Skeletal muscle tissue (tissue), 4 donors: ENCODE measurements around the gene ZNF277. TPM values are rescaled to one million over a fixed set of nuclear protein-coding genes. Genes with fewer than 3 reads are reported as not detected.
"Not testable (repeated sequence)": the region's sequence is repeated elsewhere in the genome, so short reads cannot be mapped to it uniquely, and the experiment has no call there.

ENCODE experiments used
- H3K27ac ChIP-seq: one replicate; pipeline ENCODE4 v1.7.0; 2013; ENCODE audit warnings: mild to moderate bottlenecking, low read depth, low read length, inconsistent platforms
- H3K27me3 ChIP-seq, 3 donors: one replicate each; pipeline ENCODE4 v1.7.0; 2013; ENCODE audit warnings: low read length in 3 of 3; ENCODE audit not compliant: control insufficient read depth in 3 of 3, insufficient read depth in 3 of 3
- H3K36me3 ChIP-seq, 3 donors: one replicate each; pipeline ENCODE4 v1.7.0; 2013; ENCODE audit warnings: low read length in 3 of 3; ENCODE audit not compliant: control insufficient read depth in 3 of 3, insufficient read depth in 3 of 3
- H3K4me1 ChIP-seq, 3 donors: one replicate each; pipeline ENCODE4 v1.7.0; 2013; ENCODE audit warnings: low read length in 3 of 3, mild to moderate bottlenecking in 3 of 3; ENCODE audit not compliant: control insufficient read depth in 3 of 3, insufficient read depth in 3 of 3
- H3K4me3 ChIP-seq, 3 donors: one replicate each; pipeline ENCODE4 v1.7.0; 2013; ENCODE audit warnings: low read length in 3 of 3
- H3K9ac ChIP-seq, 3 donors: one replicate each; pipeline ENCODE4 v1.7.0; 2013; ENCODE audit warnings: low read length in 3 of 3, mild to moderate bottlenecking in 3 of 3, moderate library complexity in 2 of 3, low read depth in 1 of 3
- H3K9me3 ChIP-seq, 3 donors: one replicate each; pipeline ENCODE4 v1.7.0; 2013; ENCODE audit warnings: low read length in 3 of 3; ENCODE audit not compliant: control insufficient read depth in 3 of 3
- total RNA-seq: library from RNA; depleted of rRNA; stranded (reverse); fragments of >200 nt; gene quantifications from one replicate; pipeline ENCODE4 v1.2.3, GENCODE V29; 2014
- donor health status: Osteomylitis.

Gene ZNF277
- total RNA-seq, 1 donor from 2014 or later, result 17.7 TPM

GRCh38 chr7:112238330-112238729 lies 31.8 kb downstream of the ZNF277 start:
- Histone ChIP-seq H3K4me1 (peaks cover 0 to under 1% (median 0%) of the 10 kb centered on the region in 3 donors), H3K4me3 (no peak overlapping the region), H3K9me3 (no peaks in the 10 kb centered on the region), H3K27me3 (no peaks in the 10 kb centered on the region), H3K36me3 (no peaks in the 10 kb centered on the region), H3K27ac (no peak overlapping the region), H3K9ac (no peak overlapping the region)

- Histone ChIP-seq H3K27me3 (no peaks in the 10 kb centered on the region), H3K36me3 (no peaks in the 10 kb centered on the region), H3K4me1 (no peaks in the 10 kb centered on the region), H3K9ac (no peak overlapping the region), H3K27ac (no peak overlapping the region), H3K4me3 (no peak overlapping the region), H3K9me3 (no peaks in the 10 kb centered on the region)
Measured at GRCh38 chr7:112238852-112239610, 32.5 kb downstream of the ZNF277 start.

GRCh38 chr7:112248598-112248997 lies 42.1 kb downstream of the ZNF277 start:
- Histone ChIP-seq H3K9me3 (no peaks in the 10 kb centered on the region), H3K27me3 (no peaks in the 10 kb centered on the region), H3K4me1 (no peaks in the 10 kb centered on the region), H3K36me3 (peaks cover 0 to 2% (median 0%) of the 10 kb centered on the region in 3 donors), H3K27ac (no peak overlapping the region), H3K9ac (no peak overlapping the region), H3K4me3 (no peak overlapping the region)

- not testable (repeated sequence) for H3K27ac ChIP-seq, H3K9ac ChIP-seq, H3K36me3 ChIP-seq, H3K4me1 ChIP-seq, H3K4me3 ChIP-seq, H3K9me3 ChIP-seq, H3K27me3 ChIP-seq
Measured at GRCh38 chr7:112249967-112250366, 43.5 kb downstream of the ZNF277 start.

- Histone ChIP-seq H3K27me3 (no peaks in the 10 kb centered on the region), H3K9ac (no peak overlapping the region), H3K36me3 (no peaks in the 10 kb centered on the region), H3K9me3 (no peaks in the 10 kb centered on the region), H3K4me3 (no peak overlapping the region), H3K27ac (no peak overlapping the region), H3K4me1 (peaks cover 0 to 3% (median 0%) of the 10 kb centered on the region in 3 donors)
Measured at GRCh38 chr7:112252141-112252540, 45.6 kb downstream of the ZNF277 start.

DNA sequence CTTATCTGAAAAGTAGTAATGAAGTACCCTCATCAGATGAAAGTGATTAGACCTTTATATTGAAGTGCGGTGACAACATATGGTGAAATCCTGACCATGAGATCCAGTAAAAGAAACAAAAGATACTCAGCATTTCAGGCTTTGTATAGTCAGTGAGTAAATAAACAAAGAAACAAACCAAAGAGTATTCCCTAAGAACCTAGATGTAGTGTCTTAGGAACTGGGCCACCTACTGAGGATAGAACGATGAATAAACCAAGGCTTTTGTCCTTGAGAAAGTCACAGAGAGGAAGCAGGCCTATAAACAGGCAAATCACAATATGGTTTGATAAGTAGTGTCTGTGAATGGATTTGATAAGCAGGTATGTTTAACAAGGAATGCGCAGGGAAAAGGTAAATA lies 46.2 kb downstream of the ZNF277 start:
- Histone ChIP-seq H3K27ac (no peak overlapping the region), H3K36me3 (no peaks in the 10 kb centered on the region), H3K9me3 (no peaks in the 10 kb centered on the region), H3K4me1 (peaks cover 0 to 3% (median 0%) of the 10 kb centered on the region in 3 donors), H3K27me3 (no peaks in the 10 kb centered on the region), H3K9ac (no peak overlapping the region), H3K4me3 (no peak overlapping the region)

DNA sequence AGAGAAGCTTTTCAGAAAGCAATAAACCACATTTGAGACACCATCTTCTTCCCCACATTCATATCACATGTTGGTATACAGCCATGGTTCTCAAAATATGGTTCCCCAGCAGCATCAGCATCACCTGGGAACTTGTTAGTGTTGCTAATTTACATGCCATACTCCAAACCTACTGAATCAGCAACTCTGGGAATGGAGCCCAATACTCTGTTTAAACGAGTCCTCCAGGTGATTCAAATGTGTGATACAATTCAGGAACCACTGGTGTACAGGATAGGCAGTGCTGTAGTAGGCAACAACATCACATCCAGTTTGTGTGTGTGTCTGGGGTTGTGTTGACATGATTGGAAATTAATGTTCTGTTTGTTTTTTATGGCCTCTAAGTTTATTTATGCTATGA lies 47.7 kb downstream of the ZNF277 start:
- H3K27me3 ChIP-seq, result no peaks in the 10 kb centered on the region
- H3K27ac ChIP-seq, result no peak overlapping the region
- H3K4me1 ChIP-seq, result peaks cover 0 to 3% (median 0%) of the 10 kb centered on the region in 3 donors
- no peaks in the 10 kb centered on the region for H3K36me3 ChIP-seq
- no peak overlapping the region for H3K9ac ChIP-seq
- H3K9me3 ChIP-seq, result no peaks in the 10 kb centered on the region
- no peak overlapping the region for H3K4me3 ChIP-seq

GRCh38 chr7:112254709-112255387 lies 48.4 kb downstream of the ZNF277 start:
- Histone ChIP-seq H3K36me3 (no peaks in the 10 kb centered on the region), H3K4me1 (peaks cover 0 to 3% (median 0%) of the 10 kb centered on the region in 3 donors), H3K27me3 (no peaks in the 10 kb centered on the region), H3K9ac (no peak overlapping the region), H3K9me3 (no peaks in the 10 kb centered on the region), H3K27ac (no peak overlapping the region), H3K4me3 (no peak overlapping the region)

DNA sequence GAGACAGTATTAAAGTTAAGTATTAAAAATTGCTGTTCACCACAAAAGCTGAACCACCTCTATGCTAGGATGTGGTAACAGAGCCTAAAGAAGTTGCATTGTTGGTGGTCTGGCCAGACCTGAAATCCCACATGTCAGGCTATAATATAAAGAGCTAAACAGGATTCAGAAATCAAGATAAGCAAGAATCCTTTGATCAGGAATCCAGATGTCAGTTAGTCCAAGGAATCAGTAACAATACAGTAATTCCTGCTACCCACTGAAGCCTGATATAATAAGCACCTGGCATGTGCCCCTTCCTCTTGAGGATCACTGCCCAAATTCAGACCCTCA lies 48.9 kb downstream of the ZNF277 start:
- H3K9ac ChIP-seq, result no peak overlapping the region
- H3K4me1 ChIP-seq, result peaks cover 0 to 3% (median 0%) of the 10 kb centered on the region in 3 donors
- H3K36me3 ChIP-seq, result no peaks in the 10 kb centered on the region
- H3K27me3 ChIP-seq, result no peaks in the 10 kb centered on the region
- H3K27ac ChIP-seq, result no peak overlapping the region
- no peak overlapping the region for H3K4me3 ChIP-seq
- no peaks in the 10 kb centered on the region for H3K9me3 ChIP-seq

DNA sequence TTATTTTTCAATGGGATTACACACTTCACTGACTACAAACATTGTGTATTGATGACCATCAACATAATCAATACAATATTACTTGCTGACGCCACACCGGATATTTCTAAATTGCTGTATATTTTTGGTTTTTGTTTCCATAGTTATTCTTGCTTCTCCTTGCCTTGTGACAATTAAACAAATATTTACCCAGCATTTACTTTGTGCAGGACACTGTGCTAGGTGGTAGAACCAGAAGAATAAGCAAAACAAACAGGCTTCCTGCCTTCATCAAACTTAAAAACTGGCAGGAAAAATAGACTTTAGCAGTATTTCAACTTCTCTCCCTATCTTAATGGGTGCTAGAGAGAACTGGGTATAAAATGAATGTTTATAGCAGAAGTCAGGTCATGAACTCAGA lies 50.6 kb downstream of the ZNF277 start:
- Histone ChIP-seq H3K4me3 (no peak overlapping the region), H3K27me3 (no peaks in the 10 kb centered on the region), H3K4me1 (peaks cover 0 to 3% (median 0%) of the 10 kb centered on the region in 3 donors)

More for the DNA sequence above, 50.6 kb downstream of the ZNF277 start:
- H3K9ac ChIP-seq, result no peak overlapping the region
- no peaks in the 10 kb centered on the region for H3K36me3 ChIP-seq
- H3K9me3 ChIP-seq, result no peaks in the 10 kb centered on the region
- no peak overlapping the region for H3K27ac ChIP-seq
